Measurements from ENCODE around the gene CZIB.

Gene CZIB

DNA sequence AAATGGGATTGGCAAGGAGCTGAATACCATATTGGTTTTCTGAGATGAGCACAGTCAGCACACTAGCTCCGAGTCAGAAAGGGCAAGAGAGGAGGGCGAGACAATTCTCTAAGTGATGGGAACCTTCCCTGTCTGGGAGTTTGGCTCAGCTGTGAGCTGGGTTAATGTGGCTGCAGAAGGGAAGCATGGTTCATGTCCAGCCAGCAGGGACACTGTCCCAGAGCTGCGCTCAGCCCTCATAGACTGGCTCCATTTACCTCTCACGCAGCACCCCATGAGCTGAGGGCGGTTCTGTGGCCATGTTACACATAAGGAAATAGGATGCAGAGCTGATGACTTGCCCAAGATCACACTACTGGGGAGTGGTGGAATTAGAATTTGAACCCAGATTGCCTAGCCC, 39.5 kb downstream of the CZIB start:
- Histone ChIP-seq H3K9ac (ENCODE audit: insufficient read length, low read depth) (no peak overlapping the region), H3K36me3 (ENCODE audit: insufficient read depth, insufficient read length, low read length) (no peaks in the 10 kb centered on the region), H3K27me3 (ENCODE audit: insufficient read depth, insufficient read length) (peaks cover 9% of the 10 kb centered on the region), H3K4me1 (ENCODE audit: insufficient read depth, insufficient read length) (peaks cover 2% of the 10 kb centered on the region), H3K9me3 (ENCODE audit: insufficient read depth, low read length) (no peaks in the 10 kb centered on the region), H3K4me3 (ENCODE audit: insufficient read length, low read depth) (no peak overlapping the region)
- TF ChIP-seq ZNF274 (IDR thresholded peaks at IDR 0.05; ENCODE audit: low read depth, low read length) (no peak), YY1 (IDR thresholded peaks at IDR 0.05; ENCODE audit: insufficient read depth, insufficient read length) (no peak), SUZ12 (IDR thresholded peaks at IDR 0.05; ENCODE audit: extremely low read depth, insufficient read depth, insufficient read length) (no peak)
- DNase-seq (ENCODE audit: low read depth, low spot score) = no peak

DNA sequence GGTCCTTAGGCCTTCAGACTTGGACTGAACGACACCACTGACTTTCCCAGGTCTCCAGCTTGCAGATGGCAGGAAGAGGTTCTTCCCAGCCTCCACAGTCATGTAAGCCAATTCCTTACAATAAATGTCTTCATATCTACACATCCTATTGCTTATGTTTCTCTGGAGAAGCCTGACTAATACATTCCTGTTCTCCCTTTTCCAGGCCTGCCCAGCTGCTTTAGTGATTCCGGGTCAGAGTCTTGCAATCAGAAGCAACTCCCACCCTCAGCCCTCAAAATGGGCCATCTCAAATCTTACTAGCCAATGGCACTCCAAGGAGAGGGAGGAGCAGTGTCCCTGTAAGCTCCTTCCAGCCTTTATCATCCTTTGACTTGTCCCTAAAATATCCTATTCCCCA, 40.2 kb downstream of the CZIB start:
- DNase-seq (ENCODE audit: low read depth, low spot score) = no peak
- Histone ChIP-seq H3K27me3 (ENCODE audit: insufficient read depth, insufficient read length) (peaks cover 9% of the 10 kb centered on the region), H3K9me3 (ENCODE audit: insufficient read depth, low read length) (no peaks in the 10 kb centered on the region), H3K4me1 (ENCODE audit: insufficient read depth, insufficient read length) (peaks cover 9% of the 10 kb centered on the region), H3K9ac (ENCODE audit: insufficient read length, low read depth) (no peak overlapping the region), H3K4me3 (ENCODE audit: insufficient read length, low read depth) (no peak overlapping the region), H3K36me3 (ENCODE audit: insufficient read depth, insufficient read length, low read length) (no peaks in the 10 kb centered on the region)
- TF ChIP-seq ZNF274 (IDR thresholded peaks at IDR 0.05; ENCODE audit: low read depth, low read length) (no peak), YY1 (IDR thresholded peaks at IDR 0.05; ENCODE audit: insufficient read depth, insufficient read length) (no peak), SUZ12 (IDR thresholded peaks at IDR 0.05; ENCODE audit: extremely low read depth, insufficient read depth, insufficient read length) (no peak)

DNA sequence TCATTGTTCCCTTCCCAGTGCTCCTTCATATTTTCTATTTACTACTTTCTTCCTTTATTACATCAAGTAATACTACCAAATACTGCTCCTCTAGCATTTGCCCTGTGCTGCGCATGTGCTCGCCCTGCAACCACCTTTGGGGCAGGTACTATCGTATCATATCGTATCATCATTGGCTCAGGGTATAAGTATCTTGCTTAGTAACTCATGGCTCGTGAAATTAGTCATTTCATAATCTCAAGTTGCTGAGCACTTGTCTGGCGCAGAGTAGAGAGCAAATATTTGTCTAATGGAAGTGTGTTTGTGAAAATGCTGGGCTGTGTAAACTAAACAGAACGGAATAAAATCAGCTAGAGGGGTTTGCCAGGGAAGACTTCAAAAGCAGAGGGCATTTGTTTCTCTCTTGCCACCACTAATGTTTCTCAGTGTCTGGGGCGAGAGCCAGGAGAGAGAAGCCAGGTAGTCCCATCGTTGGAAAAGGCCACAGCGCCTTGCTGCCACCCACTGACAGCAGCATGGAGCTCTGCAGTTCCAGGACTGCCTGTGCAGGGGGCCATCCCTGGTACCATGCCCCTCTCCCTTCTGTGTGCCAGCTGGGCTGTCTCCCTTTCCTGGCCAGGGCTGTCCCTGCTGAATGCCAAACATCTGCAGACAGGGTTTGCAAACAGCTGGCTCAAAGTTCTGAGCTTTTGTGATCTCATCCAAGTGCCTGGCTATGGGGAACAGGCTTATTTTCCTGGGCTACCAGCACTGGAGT, 43.8 kb downstream of the CZIB start:
- no peak for DNase-seq (ENCODE audit: low read depth, low spot score)
- no peaks in the 10 kb centered on the region for H3K36me3 ChIP-seq (ENCODE audit: insufficient read depth, insufficient read length, low read length)
- H3K9ac ChIP-seq (ENCODE audit: insufficient read length, low read depth) = no peak overlapping the region
- no peaks in the 10 kb centered on the region for H3K9me3 ChIP-seq (ENCODE audit: insufficient read depth, low read length)
- no peak overlapping the region for H3K4me3 ChIP-seq (ENCODE audit: insufficient read length, low read depth)
- H3K27me3 ChIP-seq (ENCODE audit: insufficient read depth, insufficient read length) = peaks cover 9% of the 10 kb centered on the region
- TF ChIP-seq YY1 (IDR thresholded peaks at IDR 0.05; ENCODE audit: insufficient read depth, insufficient read length) (no peak), SUZ12 (IDR thresholded peaks at IDR 0.05; ENCODE audit: extremely low read depth, insufficient read depth, insufficient read length) (no peak), ZNF274 (IDR thresholded peaks at IDR 0.05; ENCODE audit: low read depth, low read length) (no peak)
- peaks cover 20% of the 10 kb centered on the region for H3K4me1 ChIP-seq (ENCODE audit: insufficient read depth, insufficient read length)

- no peak for DNase-seq (ENCODE audit: low read depth, low spot score)
- H3K36me3 ChIP-seq (ENCODE audit: insufficient read depth, insufficient read length, low read length) = no peaks in the 10 kb centered on the region
- H3K9ac ChIP-seq (ENCODE audit: insufficient read length, low read depth) = no peak overlapping the region
- H3K4me3 ChIP-seq (ENCODE audit: insufficient read length, low read depth) = no peak overlapping the region
- H3K27me3 ChIP-seq (ENCODE audit: insufficient read depth, insufficient read length) = peaks cover 3% of the 10 kb centered on the region
- peaks cover 20% of the 10 kb centered on the region for H3K4me1 ChIP-seq (ENCODE audit: insufficient read depth, insufficient read length)
- no peaks in the 10 kb centered on the region for H3K9me3 ChIP-seq (ENCODE audit: insufficient read depth, low read length)
- TF ChIP-seq ZNF274 (IDR thresholded peaks at IDR 0.05; ENCODE audit: low read depth, low read length) = no peak
- no peak for TF ChIP-seq SUZ12 (IDR thresholded peaks at IDR 0.05; ENCODE audit: extremely low read depth, insufficient read depth, insufficient read length)
- no peak for TF ChIP-seq YY1 (IDR thresholded peaks at IDR 0.05; ENCODE audit: insufficient read depth, insufficient read length)
Measured at GRCh38 chr1:53174971-53175913, 45.2 kb downstream of the CZIB start.

- no peaks in the 10 kb centered on the region for H3K36me3 ChIP-seq (ENCODE audit: insufficient read depth, insufficient read length, low read length)
- no peak for DNase-seq (ENCODE audit: low read depth, low spot score)
- H3K4me1 ChIP-seq (ENCODE audit: insufficient read depth, insufficient read length) = peaks cover 20% of the 10 kb centered on the region
- H3K27me3 ChIP-seq (ENCODE audit: insufficient read depth, insufficient read length) = no peaks in the 10 kb centered on the region
- H3K9me3 ChIP-seq (ENCODE audit: insufficient read depth, low read length) = no peaks in the 10 kb centered on the region
- no peak overlapping the region for H3K9ac ChIP-seq (ENCODE audit: insufficient read length, low read depth)
- no peak overlapping the region for H3K4me3 ChIP-seq (ENCODE audit: insufficient read length, low read depth)
- TF ChIP-seq YY1 (IDR thresholded peaks at IDR 0.05; ENCODE audit: insufficient read depth, insufficient read length) (no peak), ZNF274 (IDR thresholded peaks at IDR 0.05; ENCODE audit: low read depth, low read length) (no peak), SUZ12 (IDR thresholded peaks at IDR 0.05; ENCODE audit: extremely low read depth, insufficient read depth, insufficient read length) (no peak)
Measured at GRCh38 chr1:53172426-53173128, 47.9 kb downstream of the CZIB start.

GRCh38 chr1:53166912-53167311, 53.5 kb downstream of the CZIB start:
- TF ChIP-seq ZNF274 (IDR thresholded peaks at IDR 0.05; ENCODE audit: low read depth, low read length) (no peak), YY1 (IDR thresholded peaks at IDR 0.05; ENCODE audit: insufficient read depth, insufficient read length) (no peak), SUZ12 (IDR thresholded peaks at IDR 0.05; ENCODE audit: extremely low read depth, insufficient read depth, insufficient read length) (no peak)

More at GRCh38 chr1:53166912-53167311, 53.5 kb downstream of the CZIB start:
- Histone ChIP-seq H3K4me1 (ENCODE audit: insufficient read depth, insufficient read length) (peaks cover under 1% of the 10 kb centered on the region), H3K4me3 (ENCODE audit: insufficient read length, low read depth) (no peak overlapping the region), H3K36me3 (ENCODE audit: insufficient read depth, insufficient read length, low read length) (no peaks in the 10 kb centered on the region), H3K27me3 (ENCODE audit: insufficient read depth, insufficient read length) (no peaks in the 10 kb centered on the region), H3K9me3 (ENCODE audit: insufficient read depth, low read length) (no peaks in the 10 kb centered on the region), H3K9ac (ENCODE audit: insufficient read length, low read depth) (no peak overlapping the region)
- no peak for DNase-seq (ENCODE audit: low read depth, low spot score)
